ENCODE results near the gene CATSPERE. TPM values are rescaled to one million over a fixed set of nuclear protein-coding genes. Genes with fewer than 3 reads are reported as not detected.

Gene CATSPERE
- total and polyA plus RNA-seq, 7 experiments from 2014 or later, result 0.24 to 2.2 (median 1.0) TPM

DNA sequence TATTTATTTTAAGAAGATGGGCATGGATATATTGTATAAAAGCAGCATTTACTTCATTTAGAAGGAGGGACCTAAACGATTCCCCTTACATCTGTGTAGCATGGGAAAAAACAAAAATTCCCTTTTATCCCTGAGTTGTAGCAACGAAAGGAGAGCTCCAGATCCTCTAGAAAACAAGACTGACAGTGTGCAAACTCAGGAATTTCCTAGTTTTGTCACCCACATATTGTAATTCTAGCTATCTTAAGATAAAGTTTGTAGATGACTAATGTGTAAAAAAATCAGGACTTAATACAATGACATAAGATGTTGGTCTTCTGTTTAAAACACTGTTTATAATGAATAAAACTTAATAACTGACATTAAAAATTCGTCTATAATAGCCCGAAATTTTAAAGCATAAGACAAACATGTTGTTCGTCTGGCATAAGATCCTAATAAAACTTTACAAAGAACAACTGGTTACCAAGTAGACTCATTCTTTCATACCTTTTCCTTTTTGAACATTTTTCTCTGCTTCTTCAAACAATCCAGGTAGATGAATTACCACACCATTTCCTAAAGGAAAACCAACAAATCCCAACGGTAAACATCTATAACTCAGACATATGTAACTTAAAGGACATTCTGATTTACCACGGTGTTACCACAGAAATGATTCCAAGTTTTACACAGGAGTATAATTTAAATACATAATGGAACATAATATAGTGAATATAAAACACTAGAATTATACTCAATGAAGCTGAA is 24.6 kb upstream of the CATSPERE start:
- ChIA-PET POLR2A (no interaction called here), CTCF (no interaction called here)
- Histone ChIP-seq H3K4me3 (ENCODE audit: low read length) (no peak overlapping the region), H3K36me3 (ENCODE audit: control insufficient read depth in 2 of 3, insufficient read depth in 3 of 3, low read length in 3 of 3) (peaks cover 5 to 19% (median 5%) of the 10 kb centered on the region in 3 experiments), H3K27me3 (ENCODE audit: control insufficient read depth in 2 of 2, insufficient read depth in 2 of 2, low read length in 2 of 2) (no peaks in the 10 kb centered on the region), H3K9me3 (ENCODE audit: control insufficient read depth in 2 of 3, low read length in 3 of 3) (no peaks in the 10 kb centered on the region), H3K4me1 (ENCODE audit: control insufficient read depth in 2 of 2, insufficient read depth in 2 of 2, low read length in 2 of 2) (no peaks in the 10 kb centered on the region), H3K27ac (ENCODE audit: low read depth, low read length) (no peak overlapping the region)
- ATAC-seq (no peak), DNase-seq (no peak)
- Mint-ChIP-seq H3K36me3 (peaks cover 5 to 30% (median 18%) of the 10 kb centered on the region in 5 donors), H3K4me3 (no peak overlapping the region), H3K27me3 (no peaks in the 10 kb centered on the region), H3K4me1 (peaks cover 21 to 45% (median 35%) of the 10 kb centered on the region in 7 donors), H3K9me3 (no peaks in the 10 kb centered on the region), H3K27ac (peak overlapping the region in 3 of 9 donors; percentile 19 to 65 (median 41))
- intact Hi-C loops (cut with micrococcal nuclease), result loop anchor here in 1 of 2 donors (2.0 kb wide), 1 partner anchor 14 kb away; the partner anchor contains the start of gene ADSS2

DNA sequence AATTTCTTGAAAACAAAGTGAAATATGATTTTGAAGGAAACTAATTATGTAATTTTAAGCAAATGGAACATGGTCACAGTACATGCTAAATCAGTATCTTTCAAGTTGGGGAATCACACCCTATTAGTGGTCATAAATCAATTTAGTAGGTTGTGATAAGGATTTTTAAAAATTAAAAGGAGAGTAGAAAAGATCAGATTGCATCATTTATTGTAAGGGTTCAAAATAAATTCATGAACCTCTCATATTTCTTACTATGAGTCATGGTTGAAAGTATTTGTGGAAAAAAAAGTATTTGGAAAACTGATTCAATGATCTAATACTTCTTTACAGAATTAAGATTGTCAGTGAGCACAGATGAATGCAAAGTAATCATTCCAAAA is 24.0 kb upstream of the CATSPERE start:
- Histone ChIP-seq H3K4me1 (ENCODE audit: control insufficient read depth in 2 of 2, insufficient read depth in 2 of 2, low read length in 2 of 2) (no peaks in the 10 kb centered on the region), H3K36me3 (ENCODE audit: control insufficient read depth in 2 of 3, insufficient read depth in 3 of 3, low read length in 3 of 3) (peaks cover 0 to 15% (median 5%) of the 10 kb centered on the region in 3 experiments), H3K27me3 (ENCODE audit: control insufficient read depth in 2 of 2, insufficient read depth in 2 of 2, low read length in 2 of 2) (no peaks in the 10 kb centered on the region), H3K27ac (ENCODE audit: low read depth, low read length) (no peak overlapping the region), H3K4me3 (ENCODE audit: low read length) (no peak overlapping the region), H3K9me3 (ENCODE audit: control insufficient read depth in 2 of 3, low read length in 3 of 3) (no peaks in the 10 kb centered on the region)
- peaks cover 21 to 47% (median 36%) of the 10 kb centered on the region in 7 donors for H3K4me1 Mint-ChIP-seq
- ChIA-PET CTCF (no interaction called here), POLR2A (no interaction called here)
- no peak overlapping the region for H3K27ac Mint-ChIP-seq
- H3K36me3 Mint-ChIP-seq, result peaks cover 5 to 27% (median 18%) of the 10 kb centered on the region in 5 donors
- no peaks in the 10 kb centered on the region for H3K9me3 Mint-ChIP-seq
- intact Hi-C loops (cut with micrococcal nuclease), result loop anchor here in 1 of 2 donors (2.0 kb wide), 1 partner anchor 14 kb away; the partner anchor contains the start of gene ADSS2
- H3K27me3 Mint-ChIP-seq, result no peaks in the 10 kb centered on the region
- no peak overlapping the region for H3K4me3 Mint-ChIP-seq
- ATAC-seq (no peak), DNase-seq (no peak)

GRCh38 chr1:244439391-244440032 is 21.6 kb upstream of the CATSPERE start:
- H3K4me3 Mint-ChIP-seq, result peak overlapping the region in 1 of 10 donors; percentile 20
- H3K4me1 Mint-ChIP-seq, result peaks cover 19 to 60% (median 49%) of the 10 kb centered on the region in 7 donors
- peaks cover 2 to 22% (median 12%) of the 10 kb centered on the region in 5 donors for H3K36me3 Mint-ChIP-seq
- H3K27me3 ChIP-seq (ENCODE audit: control insufficient read depth in 2 of 2, insufficient read depth in 2 of 2, low read length in 2 of 2), result no peaks in the 10 kb centered on the region
- ChIA-PET CTCF (no interaction called here), POLR2A (no interaction called here)
- H3K27ac Mint-ChIP-seq, result peak overlapping the region in 2 of 9 donors; percentile 14 to 53
- H3K36me3 ChIP-seq (ENCODE audit: control insufficient read depth in 2 of 3, insufficient read depth in 3 of 3, low read length in 3 of 3), result peaks cover 0 to 12% (median 5%) of the 10 kb centered on the region in 3 experiments
- no peak overlapping the region for H3K4me3 ChIP-seq (ENCODE audit: low read length)
- H3K27ac ChIP-seq (ENCODE audit: low read depth, low read length), result no peak overlapping the region
- H3K9me3 ChIP-seq (ENCODE audit: control insufficient read depth in 2 of 3, low read length in 3 of 3), result no peaks in the 10 kb centered on the region
- ATAC-seq (no peak), DNase-seq (no peak)
- intact Hi-C loops (cut with micrococcal nuclease), result no loop called here
- no peaks in the 10 kb centered on the region for H3K27me3 Mint-ChIP-seq
- H3K4me1 ChIP-seq (ENCODE audit: control insufficient read depth in 2 of 2, insufficient read depth in 2 of 2, low read length in 2 of 2), result no peaks in the 10 kb centered on the region
- no peaks in the 10 kb centered on the region for H3K9me3 Mint-ChIP-seq

DNA sequence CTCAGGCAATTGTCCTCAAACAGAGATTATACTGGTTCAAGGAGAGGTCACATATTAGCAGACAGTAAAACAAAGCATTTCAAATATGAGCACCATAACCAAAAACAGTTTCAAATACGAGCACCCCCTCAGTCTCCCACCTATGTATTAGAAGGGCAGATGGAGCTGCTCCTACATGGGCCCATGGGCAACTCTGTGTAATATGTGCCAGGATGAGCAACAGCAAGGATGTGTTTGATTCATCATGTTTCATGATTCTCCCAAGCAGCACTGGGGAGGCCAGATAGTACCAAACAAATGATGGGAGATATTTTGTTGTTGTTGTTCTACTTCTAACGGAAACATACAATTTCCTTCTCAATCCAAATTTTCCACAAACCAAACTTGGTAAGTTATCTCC is 18.2 kb upstream of the CATSPERE start:
- Mint-ChIP-seq H3K4me3 (peak overlapping the region in 1 of 10 donors; percentile 14), H3K9me3 (no peaks in the 10 kb centered on the region), H3K4me1 (peaks cover 34 to 79% (median 72%) of the 10 kb centered on the region in 7 donors), H3K27me3 (no peaks in the 10 kb centered on the region), H3K36me3 (peaks cover 0 to 10% (median 2%) of the 10 kb centered on the region in 5 donors), H3K27ac (no peak overlapping the region)
- ChIA-PET POLR2A (no interaction called here), CTCF (no interaction called here)
- no peak for DNase-seq
- H3K27ac ChIP-seq (ENCODE audit: low read depth, low read length), result no peak overlapping the region
- no peak overlapping the region for H3K4me3 ChIP-seq (ENCODE audit: low read length)
- no peaks in the 10 kb centered on the region for H3K9me3 ChIP-seq (ENCODE audit: control insufficient read depth in 2 of 3, low read length in 3 of 3)
- H3K27me3 ChIP-seq (ENCODE audit: control insufficient read depth in 2 of 2, insufficient read depth in 2 of 2, low read length in 2 of 2), result no peaks in the 10 kb centered on the region
- ATAC-seq, result no peak
- intact Hi-C loops (cut with micrococcal nuclease), result no loop called here
- H3K4me1 ChIP-seq (ENCODE audit: control insufficient read depth in 2 of 2, insufficient read depth in 2 of 2, low read length in 2 of 2), result peaks cover 15 to 25% of the 10 kb centered on the region in 2 donors
- no peaks in the 10 kb centered on the region for H3K36me3 ChIP-seq (ENCODE audit: control insufficient read depth in 2 of 3, insufficient read depth in 3 of 3, low read length in 3 of 3)

DNA sequence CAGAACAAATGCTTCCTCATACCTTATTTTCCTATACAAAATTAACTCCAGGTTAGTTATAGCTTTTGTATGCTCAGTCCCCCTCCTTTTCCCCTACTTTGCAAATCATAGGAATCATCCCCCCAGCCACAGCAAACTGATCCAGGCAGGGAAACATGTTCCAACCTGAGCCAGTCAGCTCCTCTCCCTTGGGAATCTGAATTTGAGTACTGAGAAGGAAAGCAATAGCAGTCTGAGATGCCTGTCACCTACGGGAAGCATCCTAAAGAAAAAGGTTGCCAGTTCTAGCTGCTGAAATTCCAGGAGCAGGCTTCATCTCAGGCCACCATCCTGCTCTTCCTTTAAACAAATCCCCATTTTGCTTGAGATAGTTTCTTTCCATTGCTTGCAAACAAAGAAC is 16.2 kb upstream of the CATSPERE start:
- H3K9me3 ChIP-seq (ENCODE audit: control insufficient read depth in 2 of 3, low read length in 3 of 3), result no peaks in the 10 kb centered on the region
- Mint-ChIP-seq H3K36me3 (peaks cover 0 to 15% (median 6%) of the 10 kb centered on the region in 5 donors), H3K4me1 (peaks cover 35 to 81% (median 74%) of the 10 kb centered on the region in 7 donors), H3K4me3 (peak overlapping the region in 6 of 10 donors; percentile 36 to 70 (median 43)), H3K27me3 (no peaks in the 10 kb centered on the region), H3K27ac (peak overlapping the region in 2 of 9 donors; percentile 22 to 74), H3K9me3 (no peaks in the 10 kb centered on the region)
- H3K27me3 ChIP-seq (ENCODE audit: control insufficient read depth in 2 of 2, insufficient read depth in 2 of 2, low read length in 2 of 2), result no peaks in the 10 kb centered on the region
- no peak for DNase-seq
- peaks cover 24 to 41% of the 10 kb centered on the region in 2 donors for H3K4me1 ChIP-seq (ENCODE audit: control insufficient read depth in 2 of 2, insufficient read depth in 2 of 2, low read length in 2 of 2)
- intact Hi-C loops (cut with micrococcal nuclease), result no loop called here
- ATAC-seq, result no peak
- POLR2A ChIA-PET, result interaction anchor here (0.8 kb wide), 1 partner anchor 17 kb away, joined by 3 read pairs; no protein-coding TSS in a partner anchor
- CTCF ChIA-PET, result no interaction called here
- no peak overlapping the region for H3K4me3 ChIP-seq (ENCODE audit: low read length)
- no peak overlapping the region for H3K27ac ChIP-seq (ENCODE audit: low read depth, low read length)
- no peaks in the 10 kb centered on the region for H3K36me3 ChIP-seq (ENCODE audit: control insufficient read depth in 2 of 3, insufficient read depth in 3 of 3, low read length in 3 of 3)

DNA sequence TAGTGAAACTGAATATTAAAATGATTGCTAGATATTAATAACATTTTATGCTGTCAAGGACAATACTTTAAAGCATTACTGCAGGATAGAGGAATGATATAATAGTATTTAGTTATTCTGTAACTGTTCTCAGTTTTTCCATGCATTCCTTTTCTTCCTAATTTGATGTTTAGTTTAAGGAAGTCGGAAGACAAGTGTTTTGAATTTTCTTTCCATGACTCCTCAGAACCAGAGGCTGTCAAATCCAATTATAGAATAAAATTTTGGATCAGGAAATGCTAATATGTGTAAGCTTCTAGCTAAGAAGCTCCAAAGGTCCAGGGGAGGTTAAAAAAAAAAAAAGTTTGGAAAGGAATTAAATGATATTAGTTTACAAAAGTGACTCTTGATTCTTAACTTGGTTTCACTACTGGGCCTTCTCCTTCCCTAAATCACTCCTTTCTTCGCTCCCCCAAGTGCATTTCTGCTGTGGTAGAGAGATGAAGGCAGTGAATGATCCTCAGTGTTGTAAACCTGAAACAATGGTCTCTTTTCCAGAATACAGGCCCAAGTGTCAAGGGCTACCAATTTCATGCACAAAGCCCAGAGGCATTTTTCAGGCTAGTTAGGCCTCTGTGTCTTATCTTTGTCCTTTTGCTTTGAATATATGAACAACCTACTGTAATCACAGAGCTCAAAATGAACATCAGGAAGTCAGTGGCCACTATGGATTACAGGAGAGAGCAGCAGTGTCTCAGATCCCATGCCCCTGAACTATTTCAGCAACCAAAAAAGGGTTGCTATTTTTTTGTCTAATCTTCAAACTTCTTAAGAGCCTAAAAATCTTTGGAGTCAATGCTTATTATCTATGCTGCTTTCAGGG is 15.5 kb upstream of the CATSPERE start:
- Histone ChIP-seq H3K36me3 (ENCODE audit: control insufficient read depth in 2 of 3, insufficient read depth in 3 of 3, low read length in 3 of 3) (no peaks in the 10 kb centered on the region), H3K9me3 (ENCODE audit: control insufficient read depth in 2 of 3, low read length in 3 of 3) (no peaks in the 10 kb centered on the region), H3K4me1 (ENCODE audit: control insufficient read depth in 2 of 2, insufficient read depth in 2 of 2, low read length in 2 of 2) (peaks cover 30 to 47% of the 10 kb centered on the region in 2 donors), H3K4me3 (ENCODE audit: low read length) (peak overlapping the region; percentile 2), H3K27ac (ENCODE audit: low read depth, low read length) (no peak overlapping the region), H3K27me3 (ENCODE audit: control insufficient read depth in 2 of 2, insufficient read depth in 2 of 2, low read length in 2 of 2) (no peaks in the 10 kb centered on the region)
- no peaks in the 10 kb centered on the region for H3K9me3 Mint-ChIP-seq
- intact Hi-C loops (cut with micrococcal nuclease), result no loop called here
- CTCF ChIA-PET, result interaction anchor here (1.0 kb wide), 1 partner anchor 16 kb away, joined by 4 read pairs; no protein-coding TSS in a partner anchor
- H3K27me3 Mint-ChIP-seq, result no peaks in the 10 kb centered on the region
- peaks cover 40 to 81% (median 74%) of the 10 kb centered on the region in 7 donors for H3K4me1 Mint-ChIP-seq
- peak overlapping the region in 8 of 10 donors; percentile 5 to 57 (median 38) for H3K4me3 Mint-ChIP-seq
- ATAC-seq, result no peak
- peaks cover 0 to 15% (median 6%) of the 10 kb centered on the region in 5 donors for H3K36me3 Mint-ChIP-seq
- DNase-seq, result no peak
- H3K27ac Mint-ChIP-seq, result peak overlapping the region in 8 of 9 donors; percentile 7 to 74 (median 28)
- POLR2A ChIA-PET, result no interaction called here
